Liver (tissue), 3 donors: Measurements from ENCODE around the gene HLA-DQB1.

Experiments
- ATF3 ChIP-seq: IDR thresholded peaks from 2 replicates; pipeline ENCODE4 v1.6.1; 2016; ENCODE audit warnings: antibody characterized with exemption
- CTCF ChIP-seq: fragments of 150-350 bp; IDR thresholded peaks from 2 replicates; pipeline ENCODE4 v1.5.1; 2017; ENCODE audit warnings: improper control_type of control experiment, low read depth, low read length; ENCODE audit not compliant: missing input control
- EGR1 ChIP-seq, 2 donors: IDR thresholded peaks; 2 replicates each; pipeline ENCODE4 v1.6.1; 2016 to 2018; ENCODE audit warnings: antibody characterized with exemption in 2 of 2, low read depth in 2 of 2
- GABPA ChIP-seq, 2 donors: IDR thresholded peaks in 1 of 2; conservative IDR thresholded peaks in 1 of 2; 2 replicates each; pipeline ENCODE4 v1.6.1; 2016; ENCODE audit warnings: antibody characterized with exemption in 2 of 2, mild to moderate bottlenecking in 1 of 2, moderate library complexity in 1 of 2
- HNF4G ChIP-seq: IDR thresholded peaks from 2 replicates; pipeline ENCODE4 v1.6.1; 2016; ENCODE audit warnings: antibody characterized with exemption
- JUND ChIP-seq, 2 donors: IDR thresholded peaks; 2 replicates each; pipeline ENCODE4 v1.6.1; 2016; ENCODE audit warnings: antibody characterized with exemption in 2 of 2
- MAX ChIP-seq: IDR thresholded peaks from 2 replicates; pipeline ENCODE4 v1.6.1; 2016; ENCODE audit warnings: antibody characterized with exemption
- REST ChIP-seq: IDR thresholded peaks from 2 replicates; pipeline ENCODE4 v1.6.1; 2016; ENCODE audit warnings: antibody characterized with exemption, mild to moderate bottlenecking
- SP1 ChIP-seq: IDR thresholded peaks from 2 replicates; pipeline ENCODE4 v1.6.1; 2018; ENCODE audit warnings: antibody characterized with exemption, mild to moderate bottlenecking
- TAF1 ChIP-seq: conservative IDR thresholded peaks from 2 replicates; pipeline ENCODE4 v1.6.1; 2016; ENCODE audit warnings: antibody characterized with exemption, mild to moderate bottlenecking
- YY1 ChIP-seq: IDR thresholded peaks from 2 replicates; pipeline ENCODE4 v1.6.1; 2016; ENCODE audit warnings: antibody characterized with exemption, mild to moderate bottlenecking
- ZBTB33 ChIP-seq: IDR thresholded peaks from 2 replicates; pipeline ENCODE4 v1.6.1; 2016; ENCODE audit warnings: antibody characterized with exemption
- donor health status: healthy.
- donor health status: healthy.

GRCh38 chr6:32709625-32710024 lies 43.2 kb upstream of the HLA-DQB1 start:
- no peak for TF ChIP-seq YY1
- TF ChIP-seq CTCF: no peak
- TF ChIP-seq HNF4G: no peak
- TF ChIP-seq REST: no peak
- TF ChIP-seq SP1: no peak
- TF ChIP-seq JUND (IDR thresholded peaks at IDR 0.05): no peak
- no peak for TF ChIP-seq ZBTB33
- no peak for TF ChIP-seq EGR1 (IDR thresholded peaks at IDR 0.05; ENCODE audit: low read depth in 2 of 2)
- TF ChIP-seq GABPA (IDR thresholded peaks at IDR 0.05 in 1 of 2, conservative IDR thresholded peaks at IDR 0.05 in 1 of 2): no peak
- no peak for TF ChIP-seq ATF3
- no peak for TF ChIP-seq TAF1
- TF ChIP-seq MAX: no peak
